ENCODE data around the gene POLK. TPM values are rescaled to one million over a fixed set of nuclear protein-coding genes. Genes with fewer than 3 reads are reported as not detected.

Gene POLK
- total and polyA plus RNA-seq, 4 donors, result 6.6 to 68.6 (median 18.5) TPM

DNA sequence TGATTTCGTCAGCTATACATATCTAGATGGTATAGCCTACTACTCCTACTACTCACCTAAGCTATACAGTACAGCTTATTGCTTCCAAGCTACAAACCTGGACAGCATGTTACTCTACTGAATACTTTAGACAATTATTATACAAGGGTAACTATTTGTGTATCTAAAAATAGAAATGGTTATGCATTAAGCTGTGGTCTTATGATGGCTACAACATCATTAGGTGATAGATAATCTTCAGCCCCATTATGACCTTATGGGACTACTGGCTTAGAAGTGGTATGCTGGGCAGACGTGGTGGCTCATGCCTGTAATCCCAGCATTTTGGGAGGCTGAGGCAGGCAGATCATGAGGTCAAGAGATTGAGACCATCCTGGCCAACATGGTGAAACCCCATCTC is 40.5 kb upstream of the POLK start:
- Histone ChIP-seq H3K4me3 (no peak overlapping the region), H3K4me1 (ENCODE audit: control insufficient read depth in 5 of 5, insufficient read depth in 5 of 5, low read length in 5 of 5) (peaks cover 0 to 2% (median 0%) of the 10 kb centered on the region in 5 donors), H3K36me3 (ENCODE audit: control insufficient read depth in 4 of 4, insufficient read depth in 4 of 4, low read length in 4 of 4) (peaks cover 0 to 7% (median under 1%) of the 10 kb centered on the region in 4 donors), H3K27me3 (ENCODE audit: control insufficient read depth in 3 of 3, insufficient read depth in 3 of 3, low read length in 2 of 3) (no peaks in the 10 kb centered on the region), H3K27ac (ENCODE audit: low read depth in 1 of 2, low read length in 1 of 2) (no peak overlapping the region), H3K9me3 (ENCODE audit: control insufficient read depth in 4 of 4, insufficient read depth in 3 of 4, low read length in 3 of 4) (peaks cover 3 to 16% (median 9%) of the 10 kb centered on the region in 4 donors), H3K9ac (ENCODE audit: insufficient read depth in 1 of 2, low read length in 2 of 2) (no peak overlapping the region)
- ATAC-seq (ENCODE audit: insufficient read depth, low FRiP score) (no peak), DNase-seq (no peak)
- WGBS, 2 donors, result 95 to 99% methylated on average over 2 of the region's 2 CpGs
- TF ChIP-seq, protein P1, sequence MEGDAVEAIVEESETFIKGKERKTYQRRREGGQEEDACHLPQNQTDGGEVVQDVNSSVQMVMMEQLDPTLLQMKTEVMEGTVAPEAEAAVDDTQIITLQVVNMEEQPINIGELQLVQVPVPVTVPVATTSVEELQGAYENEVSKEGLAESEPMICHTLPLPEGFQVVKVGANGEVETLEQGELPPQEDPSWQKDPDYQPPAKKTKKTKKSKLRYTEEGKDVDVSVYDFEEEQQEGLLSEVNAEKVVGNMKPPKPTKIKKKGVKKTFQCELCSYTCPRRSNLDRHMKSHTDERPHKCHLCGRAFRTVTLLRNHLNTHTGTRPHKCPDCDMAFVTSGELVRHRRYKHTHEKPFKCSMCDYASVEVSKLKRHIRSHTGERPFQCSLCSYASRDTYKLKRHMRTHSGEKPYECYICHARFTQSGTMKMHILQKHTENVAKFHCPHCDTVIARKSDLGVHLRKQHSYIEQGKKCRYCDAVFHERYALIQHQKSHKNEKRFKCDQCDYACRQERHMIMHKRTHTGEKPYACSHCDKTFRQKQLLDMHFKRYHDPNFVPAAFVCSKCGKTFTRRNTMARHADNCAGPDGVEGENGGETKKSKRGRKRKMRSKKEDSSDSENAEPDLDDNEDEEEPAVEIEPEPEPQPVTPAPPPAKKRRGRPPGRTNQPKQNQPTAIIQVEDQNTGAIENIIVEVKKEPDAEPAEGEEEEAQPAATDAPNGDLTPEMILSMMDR (IDR thresholded peaks at IDR 0.05; ENCODE audit: control extremely low read depth, extremely low read depth), result no peak

DNA sequence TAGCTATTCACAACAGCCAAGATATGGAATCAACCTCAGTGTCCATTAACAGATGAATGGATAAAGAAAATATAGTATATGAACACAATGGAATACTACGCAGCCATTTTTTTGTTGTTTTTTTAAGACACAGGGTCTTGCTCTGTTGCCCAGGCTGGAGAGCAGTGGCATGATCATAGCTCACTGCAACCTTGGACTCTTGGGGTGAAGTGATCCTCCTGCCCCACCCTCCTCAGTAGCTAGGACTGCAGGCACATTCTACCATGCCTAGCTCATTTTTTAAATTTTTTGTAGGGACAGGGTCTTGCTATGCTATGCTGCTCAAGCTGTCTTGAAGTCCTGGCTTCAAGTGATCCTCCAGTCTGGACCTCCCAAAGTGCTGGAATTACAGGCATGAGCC is 38.7 kb upstream of the POLK start:
- ATAC-seq (ENCODE audit: insufficient read depth, low FRiP score) (no peak), DNase-seq (no peak)
- Histone ChIP-seq H3K4me3 (no peak overlapping the region), H3K27ac (ENCODE audit: low read depth in 1 of 2, low read length in 1 of 2) (no peak overlapping the region), H3K4me1 (ENCODE audit: control insufficient read depth in 5 of 5, insufficient read depth in 5 of 5, low read length in 5 of 5) (peaks cover 0 to 2% (median 0%) of the 10 kb centered on the region in 5 donors), H3K9me3 (ENCODE audit: control insufficient read depth in 4 of 4, insufficient read depth in 3 of 4, low read length in 3 of 4) (peaks cover 3 to 16% (median 9%) of the 10 kb centered on the region in 4 donors), H3K27me3 (ENCODE audit: control insufficient read depth in 3 of 3, insufficient read depth in 3 of 3, low read length in 2 of 3) (no peaks in the 10 kb centered on the region), H3K36me3 (ENCODE audit: control insufficient read depth in 4 of 4, insufficient read depth in 4 of 4, low read length in 4 of 4) (peaks cover 0 to 7% (median under 1%) of the 10 kb centered on the region in 4 donors), H3K9ac (ENCODE audit: insufficient read depth in 1 of 2, low read length in 2 of 2) (no peak overlapping the region)
- WGBS, 2 donors, result 100% methylated on average over 1 of the region's 1 CpG
- TF ChIP-seq, protein P1 (IDR thresholded peaks at IDR 0.05; ENCODE audit: control extremely low read depth, extremely low read depth), result no peak

DNA sequence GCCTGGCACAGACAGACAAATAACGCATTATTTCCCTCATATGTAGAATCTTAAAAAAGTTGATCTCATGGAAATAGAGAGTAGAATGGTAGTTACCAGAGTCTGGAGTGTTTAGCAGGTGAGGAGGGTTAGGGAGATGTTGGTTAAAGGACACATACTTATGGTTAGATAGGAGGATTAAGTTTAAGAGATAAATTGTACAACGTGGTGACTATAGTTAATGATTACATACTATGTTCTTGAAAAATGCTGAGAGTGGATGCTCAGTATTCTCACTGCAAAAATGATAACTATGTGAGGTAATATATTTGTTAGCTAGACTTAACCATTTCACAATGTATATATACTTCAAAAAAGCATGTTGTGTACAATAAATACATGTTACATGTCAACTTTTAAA is 38.2 kb upstream of the POLK start:
- DNase-seq, result no peak

More for the DNA sequence above, 38.2 kb upstream of the POLK start:
- peaks cover 1 to 11% (median 6%) of the 10 kb centered on the region in 4 donors for H3K9me3 ChIP-seq (ENCODE audit: control insufficient read depth in 4 of 4, insufficient read depth in 3 of 4, low read length in 3 of 4)
- no peak overlapping the region for H3K27ac ChIP-seq (ENCODE audit: low read depth in 1 of 2, low read length in 1 of 2)
- peaks cover 0 to 2% (median 0%) of the 10 kb centered on the region in 5 donors for H3K4me1 ChIP-seq (ENCODE audit: control insufficient read depth in 5 of 5, insufficient read depth in 5 of 5, low read length in 5 of 5)
- no peak for ATAC-seq (ENCODE audit: insufficient read depth, low FRiP score)
- 83 to 86% methylated on average over 2 of the region's 2 CpGs for WGBS, 2 donors
- no peak overlapping the region for H3K4me3 ChIP-seq
- no peaks in the 10 kb centered on the region for H3K27me3 ChIP-seq (ENCODE audit: control insufficient read depth in 3 of 3, insufficient read depth in 3 of 3, low read length in 2 of 3)
- no peak overlapping the region for H3K9ac ChIP-seq (ENCODE audit: insufficient read depth in 1 of 2, low read length in 2 of 2)
- peaks cover 0 to 6% (median under 1%) of the 10 kb centered on the region in 4 donors for H3K36me3 ChIP-seq (ENCODE audit: control insufficient read depth in 4 of 4, insufficient read depth in 4 of 4, low read length in 4 of 4)
- TF ChIP-seq, protein P1 (IDR thresholded peaks at IDR 0.05; ENCODE audit: control extremely low read depth, extremely low read depth), result no peak

Data from lung (tissue), 12 donors.